ENCODE data around the gene TNFRSF21. TPM values are rescaled to one million over a fixed set of nuclear protein-coding genes. Genes with fewer than 3 reads are reported as not detected.
"Not testable (repeated sequence)": the region's sequence is repeated elsewhere in the genome, so short reads cannot be mapped to it uniquely, and the experiment has no call there.

The TNFRSF21 gene
- total and polyA plus RNA-seq, 11 donors, result 2.7 to 18.1 (median 5.6) TPM

DNA sequence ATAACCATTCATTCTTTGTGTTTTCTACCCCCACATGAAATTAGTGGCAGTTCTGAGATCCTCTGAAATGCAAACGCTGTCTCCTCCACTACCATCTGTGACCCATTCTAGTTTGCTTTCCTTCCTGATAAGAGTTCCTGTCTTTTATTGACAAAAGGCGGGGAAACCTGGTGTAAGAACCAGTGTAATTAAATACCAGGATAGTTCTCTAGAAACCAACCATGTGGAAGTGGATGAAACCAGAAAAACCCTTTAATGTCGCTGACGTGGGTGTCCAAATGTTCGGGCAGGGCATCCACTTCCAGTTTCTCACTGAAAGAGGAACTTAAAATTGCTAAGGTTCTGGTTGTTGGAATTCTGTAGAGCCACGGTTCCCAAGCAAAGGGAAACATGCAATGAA lies 79.1 kb downstream of the TNFRSF21 start:
- Histone ChIP-seq H3K27me3 (no peaks in the 10 kb centered on the region), H3K27ac (peak overlapping the region in 1 of 12 donors; percentile 34), H3K36me3 (peaks cover 0 to 10% (median 0%) of the 10 kb centered on the region in 9 donors), H3K4me3 (no peak overlapping the region), H3K4me1 (peaks cover 0 to 9% (median 0%) of the 10 kb centered on the region in 12 donors), H3K9me3 (no peaks in the 10 kb centered on the region)
- TF ChIP-seq, protein P1, sequence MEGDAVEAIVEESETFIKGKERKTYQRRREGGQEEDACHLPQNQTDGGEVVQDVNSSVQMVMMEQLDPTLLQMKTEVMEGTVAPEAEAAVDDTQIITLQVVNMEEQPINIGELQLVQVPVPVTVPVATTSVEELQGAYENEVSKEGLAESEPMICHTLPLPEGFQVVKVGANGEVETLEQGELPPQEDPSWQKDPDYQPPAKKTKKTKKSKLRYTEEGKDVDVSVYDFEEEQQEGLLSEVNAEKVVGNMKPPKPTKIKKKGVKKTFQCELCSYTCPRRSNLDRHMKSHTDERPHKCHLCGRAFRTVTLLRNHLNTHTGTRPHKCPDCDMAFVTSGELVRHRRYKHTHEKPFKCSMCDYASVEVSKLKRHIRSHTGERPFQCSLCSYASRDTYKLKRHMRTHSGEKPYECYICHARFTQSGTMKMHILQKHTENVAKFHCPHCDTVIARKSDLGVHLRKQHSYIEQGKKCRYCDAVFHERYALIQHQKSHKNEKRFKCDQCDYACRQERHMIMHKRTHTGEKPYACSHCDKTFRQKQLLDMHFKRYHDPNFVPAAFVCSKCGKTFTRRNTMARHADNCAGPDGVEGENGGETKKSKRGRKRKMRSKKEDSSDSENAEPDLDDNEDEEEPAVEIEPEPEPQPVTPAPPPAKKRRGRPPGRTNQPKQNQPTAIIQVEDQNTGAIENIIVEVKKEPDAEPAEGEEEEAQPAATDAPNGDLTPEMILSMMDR (IDR thresholded peaks at IDR 0.05), result no peak
- TF ChIP-seq POLR2A (IDR thresholded peaks at IDR 0.05), result no peak
- WGBS, 4 donors, result 82 to 89% (median 83%) methylated on average over 6 of the region's 6 CpGs
- intact Hi-C loops (cut with DNase I), result loop anchor here in 1 of 10 donors (10.0 kb wide), 1 partner anchor 106 kb away; no protein-coding TSS in a partner anchor
- no peak for DNase-seq
- peak in 1 of 4 donors; percentile 50 for ATAC-seq

DNA sequence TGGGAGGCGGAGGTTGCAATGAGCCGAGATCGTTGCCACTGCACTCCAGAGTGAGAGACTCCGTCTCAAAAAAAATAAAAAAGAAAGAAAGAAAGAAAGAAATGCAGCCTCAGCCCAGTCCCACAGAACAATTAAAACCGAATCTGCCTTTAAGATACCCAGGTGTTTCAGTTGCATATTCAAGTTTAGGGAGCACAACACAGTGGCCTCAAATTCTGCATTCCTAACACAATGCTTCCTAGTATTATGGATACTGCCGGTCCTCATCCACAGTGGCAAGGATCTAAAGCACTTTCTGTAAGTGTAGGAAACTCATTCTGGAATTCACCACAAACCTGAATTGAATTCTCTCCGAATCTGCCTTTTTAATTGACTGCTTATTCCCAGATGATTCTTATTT lies 80.5 kb downstream of the TNFRSF21 start:
- H3K4me1 ChIP-seq, result peaks cover 0 to 4% (median 0%) of the 10 kb centered on the region in 12 donors
- H3K27me3 ChIP-seq, result no peaks in the 10 kb centered on the region
- no peaks in the 10 kb centered on the region for H3K9me3 ChIP-seq
- WGBS, 4 donors, result 95 to 97% (median 95%) methylated on average over 7 of the region's 7 CpGs
- peaks cover 0 to 9% (median 0%) of the 10 kb centered on the region in 9 donors for H3K36me3 ChIP-seq
- no peak for DNase-seq
- TF ChIP-seq, protein P1 (IDR thresholded peaks at IDR 0.05), result no peak
- TF ChIP-seq POLR2A (IDR thresholded peaks at IDR 0.05), result no peak
- H3K4me3 ChIP-seq, result no peak overlapping the region
- H3K27ac ChIP-seq, result no peak overlapping the region
- ATAC-seq, result no peak
- intact Hi-C loops (cut with DNase I), result no loop called here

DNA sequence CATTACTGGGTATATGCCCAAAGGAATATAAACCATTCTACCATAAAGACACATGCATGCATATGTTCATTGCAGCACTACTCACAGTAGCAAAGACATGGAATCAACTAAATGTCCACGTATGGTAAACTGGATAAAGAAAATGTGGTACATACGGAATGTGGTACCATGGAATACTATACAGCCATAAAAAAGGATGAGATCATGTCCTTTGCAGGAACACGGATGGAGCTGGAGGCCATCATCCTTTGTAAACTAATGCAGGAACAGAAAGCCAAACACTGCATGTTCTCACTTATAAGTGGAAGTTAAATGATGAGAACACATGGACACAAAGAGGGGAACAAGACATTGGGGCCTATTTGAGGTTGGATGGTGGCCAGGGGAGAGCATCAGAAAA lies 81.6 kb downstream of the TNFRSF21 start:
- ATAC-seq; H3K27me3 ChIP-seq; H3K4me3 ChIP-seq; H3K4me1 ChIP-seq; H3K36me3 ChIP-seq; H3K27ac ChIP-seq; DNase-seq; H3K9me3 ChIP-seq; intact Hi-C loops (cut with DNase I): not testable (repeated sequence)
- WGBS, 4 donors, result 92 to 97% (median 96%) methylated on average over 3 of the region's 3 CpGs

DNA sequence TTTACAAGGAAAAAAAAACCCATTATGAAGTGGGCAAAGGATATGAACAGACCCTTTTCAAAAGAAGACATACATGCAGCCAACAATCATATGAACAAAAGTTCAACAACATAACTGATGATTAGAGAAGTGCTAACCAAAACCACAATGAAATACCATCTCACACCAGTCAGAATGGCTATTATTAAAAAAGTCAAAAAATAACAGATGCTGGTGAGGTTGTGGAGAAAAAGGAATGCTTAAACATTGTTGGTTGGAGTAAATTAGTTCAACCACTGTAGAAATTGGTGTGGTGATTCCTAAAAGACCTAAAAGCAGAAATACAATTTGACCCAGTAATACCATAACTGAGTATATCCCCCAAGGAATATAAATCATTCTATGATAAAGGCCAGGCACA lies 86.5 kb downstream of the TNFRSF21 start:
- H3K9me3 ChIP-seq; H3K36me3 ChIP-seq; H3K27ac ChIP-seq; DNase-seq; H3K4me3 ChIP-seq; intact Hi-C loops (cut with DNase I); H3K27me3 ChIP-seq; H3K4me1 ChIP-seq; ATAC-seq: not testable (repeated sequence)

DNA sequence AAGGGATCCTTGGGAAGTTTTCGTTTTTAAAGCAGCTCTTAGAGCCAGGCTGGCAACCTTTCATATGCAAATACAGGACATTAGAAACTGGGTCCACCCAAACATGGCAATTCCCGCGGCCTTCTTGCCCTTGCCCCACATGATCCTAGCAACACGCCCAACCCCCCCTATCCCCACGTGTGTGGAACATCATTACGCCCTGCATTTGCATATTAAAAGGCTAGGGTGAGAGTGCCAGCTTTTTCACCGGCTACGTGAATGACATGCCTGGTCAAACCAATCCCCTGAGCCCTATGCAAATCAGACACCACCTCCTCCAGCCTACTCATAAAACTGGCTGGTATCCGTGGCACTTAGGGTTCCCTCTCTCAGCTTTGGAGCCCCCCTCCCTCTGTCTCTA lies 88.1 kb downstream of the TNFRSF21 start:
- no peak for DNase-seq

More for the DNA sequence above, 88.1 kb downstream of the TNFRSF21 start:
- Histone ChIP-seq H3K36me3 (no peaks in the 10 kb centered on the region), H3K27ac (no peak overlapping the region), H3K4me1 (no peaks in the 10 kb centered on the region), H3K9me3 (no peaks in the 10 kb centered on the region), H3K27me3 (no peaks in the 10 kb centered on the region), H3K4me3 (no peak overlapping the region)
- intact Hi-C loops (cut with DNase I), result no loop called here
- no peak for TF ChIP-seq POLR2A (IDR thresholded peaks at IDR 0.05)
- TF ChIP-seq, protein P1 (IDR thresholded peaks at IDR 0.05), result no peak
- 65 to 72% (median 68%) methylated on average over 9 of the region's 9 CpGs for WGBS, 4 donors
- ATAC-seq, result no peak

Data from heart left ventricle (tissue), 16 donors.